Ishikawa (cell line): ENCODE data around the gene PACRGL.

Experiments used
- CEBPB ChIP-seq: IDR thresholded peaks from 2 replicates; pipeline ENCODE4 v1.6.1; 2012
- EGR1 ChIP-seq: IDR thresholded peaks from 2 replicates; pipeline ENCODE4 v1.6.1; 2012
- EP300 ChIP-seq: IDR thresholded peaks from 2 replicates; pipeline ENCODE4 v1.6.1; 2012; ENCODE audit warnings: borderline replicate concordance
- FOXM1 ChIP-seq: IDR thresholded peaks from 2 replicates; pipeline ENCODE4 v1.6.1; 2012; ENCODE audit warnings: low read depth, borderline replicate concordance
- REST ChIP-seq: IDR thresholded peaks from 2 replicates; pipeline ENCODE4 v1.6.1; 2012; ENCODE audit warnings: low read depth, mild to moderate bottlenecking
- TAF1 ChIP-seq: IDR thresholded peaks from 2 replicates; pipeline ENCODE4 v1.6.1; 2012; ENCODE audit warnings: low read depth, mild to moderate bottlenecking
- TCF12 ChIP-seq: IDR thresholded peaks from 2 replicates; pipeline ENCODE4 v1.6.1; 2012; ENCODE audit warnings: low read depth
- YY1 ChIP-seq: IDR thresholded peaks from 2 replicates; pipeline ENCODE4 v1.6.1; 2012; ENCODE audit warnings: low read depth
- ZBTB7A ChIP-seq: IDR thresholded peaks from 2 replicates; pipeline ENCODE4 v1.6.1; 2012; ENCODE audit warnings: low read depth

GRCh38 chr4:20683766-20684165, 16.5 kb upstream of the PACRGL start:
- TF ChIP-seq EGR1 (no peak), TAF1 (no peak), TCF12 (no peak), FOXM1 (no peak), REST (no peak), EP300 (no peak), YY1 (no peak), ZBTB7A (no peak), CEBPB (no peak)
